ENCODE data around the gene PSMF1. TPM values are rescaled to one million over a fixed set of nuclear protein-coding genes. Genes with fewer than 3 reads are reported as not detected.

PSMF1 gene
- total and polyA plus RNA-seq, 2 of the 13 experiments (the other 11 are each of a cell fraction or from before 2014, with no cell fraction given) = 82.5 to 86.0 TPM

- TF ChIP-seq ASH2L (IDR thresholded peaks at IDR 0.05; ENCODE audit: insufficient read length, low read depth, low read length) (no peak), ZNF784 (CRISPR knock-in tag; IDR thresholded peaks at IDR 0.05; ENCODE audit: borderline replicate concordance) (no peak), AGO1 (IDR thresholded peaks at IDR 0.05; ENCODE audit: low read depth, low read length, poor library complexity, severe bottlenecking) (no peak), ZNF646 (CRISPR knock-in tag; IDR thresholded peaks at IDR 0.05) (peak; percentile 92), ZNF773 (CRISPR knock-in tag; IDR thresholded peaks at IDR 0.05; ENCODE audit: borderline replicate concordance) (no peak), ZNF207 (IDR thresholded peaks at IDR 0.05; ENCODE audit: borderline replicate concordance) (peak; percentile 92; the same call in 1 of the 2 replicates), USF2 (IDR thresholded peaks at IDR 0.05; ENCODE audit: low read depth, low read length) (no peak), USF2 (CRISPR knock-in tag; IDR thresholded peaks at IDR 0.05; ENCODE audit: borderline replicate concordance) (no peak), GPN1 (CRISPR knock-in tag; IDR thresholded peaks at IDR 0.05; ENCODE audit: borderline replicate concordance) (no peak), ZNF629 (CRISPR knock-in tag; conservative IDR thresholded peaks at IDR 0.05) (no peak), ZNF703 (CRISPR knock-in tag; IDR thresholded peaks at IDR 0.05; ENCODE audit: borderline replicate concordance) (no peak)
Observed at GRCh38 chr20:1188347-1188746, 69.9 kb downstream of the PSMF1 start (continued).
